Activated CD8-positive, alpha-beta T cell treated with anti-CD3 and anti-CD28 coated beads for 36 hours (primary cell): ENCODE measurements around the gene ALDH16A1. TPM values are rescaled to one million over a fixed set of nuclear protein-coding genes. Genes with fewer than 3 reads are reported as not detected.

ENCODE experiments used
- ATAC-seq: fragments of 200-7000 bp; cut with Tn5 transposase; one replicate; pipeline ENCODE4 v1.10.0; 2021; ENCODE audit warnings: mild to moderate bottlenecking, moderate library complexity
- CTCF ChIA-PET: fragments of 350-600 bp; sonication (Branson Sonifier 250); formaldehyde crosslinking; loops from one replicate; lab custom pipeline; 2021; ENCODE audit warnings: antibody characterized with exemption; lab: Charles Lee
- POLR2A ChIA-PET: fragments of 350-600 bp; sonication (Branson Sonifier 250); formaldehyde crosslinking; loops from one replicate; lab custom pipeline; 2021; ENCODE audit warnings: antibody characterized with exemption; lab: Charles Lee
- DNase-seq: peaks from one replicate; pipeline ENCODE4 v3.0.0-alpha.2; 2020
- H3K27ac Mint-ChIP-seq: one replicate; pipeline ENCODE4 v1.8.0; 2021; ENCODE audit warnings: mild to moderate bottlenecking, mixed read lengths
- H3K27me3 Mint-ChIP-seq: one replicate; pipeline ENCODE4 v1.8.0; 2021; ENCODE audit warnings: mixed read lengths
- H3K36me3 Mint-ChIP-seq: one replicate; pipeline ENCODE4 v1.8.0; 2021; ENCODE audit warnings: low read depth, mixed read lengths
- H3K4me1 Mint-ChIP-seq: one replicate; pipeline ENCODE4 v1.8.0; 2021; ENCODE audit warnings: low read depth, mixed read lengths
- H3K4me3 Mint-ChIP-seq: one replicate; pipeline ENCODE4 v1.8.0; 2021; ENCODE audit warnings: mild to moderate bottlenecking, moderate library complexity, mixed read lengths
- H3K9me3 Mint-ChIP-seq: one replicate; pipeline ENCODE4 v1.8.0; 2021; ENCODE audit warnings: mixed read lengths
- intact Hi-C: fragments of 100-400 bp; cut with micrococcal nuclease; formaldehyde crosslinking; loops from one replicate; pipeline ENCODE4 v1.10.0; 2022
- total RNA-seq, 2 experiments: library from RNA; stranded (reverse); gene quantifications; one replicate each; pipeline ENCODE4 v1.2.3, GENCODE V29; 2021
- TF ChIP-seq, protein P1 (sequence below): fragments of 200-600 bp; IDR thresholded peaks from one replicate; pipeline ENCODE4 v1.8.0; 2022; ENCODE audit warnings: antibody characterized with exemption, mild to moderate bottlenecking

ALDH16A1 gene
- total RNA-seq, 2 experiments from 2014 or later = 24.6 to 24.8 TPM

- no peak for DNase-seq
- no peaks in the 10 kb centered on the region for H3K27me3 Mint-ChIP-seq
- H3K4me1 Mint-ChIP-seq = peaks cover 51% of the 10 kb centered on the region
- H3K9me3 Mint-ChIP-seq = no peaks in the 10 kb centered on the region
- H3K4me3 Mint-ChIP-seq = no peak overlapping the region
- peaks cover 35% of the 10 kb centered on the region for H3K36me3 Mint-ChIP-seq
- peak overlapping the region; percentile 37 for H3K27ac Mint-ChIP-seq
- intact Hi-C loops = loop anchor here (10.0 kb wide), 1 partner anchor 184 kb away; no protein-coding TSS in a partner anchor
- ChIA-PET POLR2A (interaction anchor here (1.3 kb wide), 1 partner anchor 39 kb away, joined by 4 read pairs; the partner anchor contains the start of gene RPL13A), CTCF (interaction anchor here (1.0 to 4.9 kb wide), 2 partner anchors 12 to 23 kb away, joined by 3 to 27 read pairs; partner anchors contain the start of gene FLT3LG)
- TF ChIP-seq, protein P1, sequence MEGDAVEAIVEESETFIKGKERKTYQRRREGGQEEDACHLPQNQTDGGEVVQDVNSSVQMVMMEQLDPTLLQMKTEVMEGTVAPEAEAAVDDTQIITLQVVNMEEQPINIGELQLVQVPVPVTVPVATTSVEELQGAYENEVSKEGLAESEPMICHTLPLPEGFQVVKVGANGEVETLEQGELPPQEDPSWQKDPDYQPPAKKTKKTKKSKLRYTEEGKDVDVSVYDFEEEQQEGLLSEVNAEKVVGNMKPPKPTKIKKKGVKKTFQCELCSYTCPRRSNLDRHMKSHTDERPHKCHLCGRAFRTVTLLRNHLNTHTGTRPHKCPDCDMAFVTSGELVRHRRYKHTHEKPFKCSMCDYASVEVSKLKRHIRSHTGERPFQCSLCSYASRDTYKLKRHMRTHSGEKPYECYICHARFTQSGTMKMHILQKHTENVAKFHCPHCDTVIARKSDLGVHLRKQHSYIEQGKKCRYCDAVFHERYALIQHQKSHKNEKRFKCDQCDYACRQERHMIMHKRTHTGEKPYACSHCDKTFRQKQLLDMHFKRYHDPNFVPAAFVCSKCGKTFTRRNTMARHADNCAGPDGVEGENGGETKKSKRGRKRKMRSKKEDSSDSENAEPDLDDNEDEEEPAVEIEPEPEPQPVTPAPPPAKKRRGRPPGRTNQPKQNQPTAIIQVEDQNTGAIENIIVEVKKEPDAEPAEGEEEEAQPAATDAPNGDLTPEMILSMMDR = no peak
- ATAC-seq = no peak
These were observed 4.6 kb upstream of the ALDH16A1 start for GRCh38 chr19:49448432-49448786.

DNA sequence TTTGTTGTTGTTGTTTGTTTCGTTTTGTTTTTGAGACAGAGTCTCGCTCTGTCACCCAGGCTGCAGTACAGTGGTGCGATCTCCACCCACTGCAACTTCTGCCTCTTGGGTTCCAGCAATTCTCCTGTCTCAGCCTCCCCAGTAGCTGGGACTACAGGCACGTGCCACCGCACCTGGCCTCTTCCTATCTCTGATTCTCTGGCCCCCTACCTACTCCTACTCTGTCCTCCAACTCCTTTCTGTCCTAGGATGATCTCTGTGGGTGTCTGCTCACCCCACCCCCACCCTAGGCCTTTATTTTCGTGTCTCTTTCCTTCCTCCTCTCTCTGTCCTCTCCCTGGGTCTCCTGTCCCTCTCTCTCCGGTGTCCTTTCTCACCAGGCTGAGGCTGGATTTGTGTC lies 2.6 kb upstream of the ALDH16A1 start:
- TF ChIP-seq, protein P1 = no peak
- Mint-ChIP-seq H3K36me3 (peaks cover 35% of the 10 kb centered on the region), H3K9me3 (no peaks in the 10 kb centered on the region), H3K27ac (peak overlapping the region; percentile 100), H3K4me1 (peaks cover 47% of the 10 kb centered on the region), H3K4me3 (peak overlapping the region; percentile 93), H3K27me3 (no peaks in the 10 kb centered on the region)
- DNase-seq = no peak
- ChIA-PET POLR2A (interaction anchor here (0.6 to 2.1 kb wide), 6 partner anchors 22 to 171 kb away, joined by 3 to 7 read pairs (median 3); no protein-coding TSS in a partner anchor), CTCF (interaction anchor here (0.7 to 5.0 kb wide), 3 partner anchors 20 to 26 kb away, joined by 3 to 33 read pairs (median 22); partner anchors contain the start of gene FLT3LG)
- intact Hi-C loops = no loop called here
- no peak for ATAC-seq

DNA sequence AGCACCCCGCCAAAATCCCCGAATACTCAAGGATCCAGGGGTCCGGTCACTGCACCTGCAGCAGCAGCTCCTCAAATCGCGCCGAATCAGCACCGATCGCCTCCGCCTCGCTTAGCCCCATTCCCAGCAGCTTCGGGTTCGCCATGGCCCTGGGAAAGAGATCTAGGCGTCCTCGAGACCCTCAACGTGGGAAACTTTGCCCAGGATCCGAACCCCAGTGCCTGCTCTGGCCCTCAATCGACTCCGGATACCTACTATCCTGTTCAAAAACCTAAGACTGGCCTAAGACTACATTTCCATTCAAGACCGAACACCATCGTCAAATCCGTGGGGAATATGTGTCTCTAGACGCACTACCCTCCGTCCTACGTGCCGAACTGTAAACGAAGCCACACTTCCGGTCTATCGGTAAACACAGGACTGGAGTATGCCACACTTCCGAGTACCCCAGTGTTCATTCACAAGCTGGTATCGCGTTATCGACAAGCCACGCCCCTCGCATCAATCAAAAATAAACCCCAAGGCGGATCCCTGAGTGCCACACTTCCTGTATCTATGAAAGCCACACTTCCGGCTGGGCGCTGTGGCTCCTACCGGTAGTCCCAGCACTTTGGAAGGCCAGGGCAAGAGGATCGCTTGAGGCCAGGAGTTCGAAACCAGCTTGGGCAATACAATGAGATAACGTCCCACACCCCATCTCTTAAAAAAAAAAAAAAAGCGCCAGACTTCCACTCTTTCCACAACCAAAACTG lies 1.4 kb upstream of the ALDH16A1 start, which contains the start of gene PIH1D1:
PIH1D1 (minus strand) TSS at position 385 of the 752 bp plus-strand sequence; CDS start at position 145, 240 bp downstream.
- Mint-ChIP-seq H3K9me3 (no peaks in the 10 kb centered on the region), H3K36me3 (peaks cover 40% of the 10 kb centered on the region), H3K27ac (peak within 1 kb of the TSS; percentile 100), H3K4me1 (peaks cover 53% of the 10 kb centered on the region), H3K4me3 (peak within 1 kb of the TSS; percentile 93), H3K27me3 (no peaks in the 10 kb centered on the region)
- ATAC-seq (peak; percentile 70), DNase-seq (peak; percentile 99)
- intact Hi-C loops = no loop called here
- POLR2A ChIA-PET = interaction anchor here (0.7 to 2.6 kb wide), 15 partner anchors 9 to 129 kb away, joined by 3 to 11 read pairs (median 4); partner anchors contain the start of genes CD37, FLT3LG, NOSIP and RPL13A
- CTCF ChIA-PET = interaction anchor here (0.9 to 5.0 kb wide), 6 partner anchors 9 to 60 kb away, joined by 3 to 33 read pairs (median 10); partner anchors contain the start of gene FLT3LG
- TF ChIP-seq, protein P1 = no peak

DNA sequence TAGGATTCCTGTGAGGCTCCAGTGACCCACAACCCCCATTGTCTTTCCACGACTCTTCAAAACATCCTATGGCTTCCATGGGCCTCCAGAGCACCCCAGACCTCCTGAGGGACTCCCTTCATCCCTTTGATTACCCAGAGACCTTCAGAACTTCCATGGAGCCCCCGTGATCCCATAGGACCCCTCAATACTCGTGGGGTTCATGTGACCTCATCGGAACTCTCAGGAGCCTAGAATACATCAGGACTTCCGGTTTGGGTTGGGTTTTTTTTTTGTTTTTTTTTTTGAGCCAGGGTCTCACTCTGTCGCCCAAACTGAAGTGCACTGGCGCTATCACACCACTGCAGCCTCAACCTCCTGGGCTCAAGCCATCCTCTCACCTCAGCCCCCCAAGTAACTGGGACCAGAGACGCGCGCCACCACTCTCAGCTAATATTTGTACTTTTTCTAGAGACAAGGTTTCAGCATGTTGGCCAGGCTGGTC lies 774 bp downstream of the ALDH16A1 start:
- Mint-ChIP-seq H3K9me3 (no peaks in the 10 kb centered on the region), H3K4me3 (peak overlapping the region; percentile 93), H3K4me1 (peaks cover 45% of the 10 kb centered on the region), H3K27ac (peak overlapping the region; percentile 100), H3K27me3 (no peaks in the 10 kb centered on the region), H3K36me3 (peaks cover 33% of the 10 kb centered on the region)
- ChIA-PET CTCF (interaction anchor here (0.9 to 5.0 kb wide), 7 partner anchors 8 to 93 kb away, joined by 3 to 33 read pairs (median 5); partner anchors contain the start of gene FLT3LG), POLR2A (interaction anchor here (0.6 to 3.5 kb wide), 7 partner anchors 12 to 46 kb away, joined by 3 to 15 read pairs (median 5); no protein-coding TSS in a partner anchor)
- TF ChIP-seq, protein P1 = no peak
- DNase-seq (peak; percentile 26), ATAC-seq (no peak)
- intact Hi-C loops = no loop called here
